ELR (cell line): Measurements from ENCODE around the gene PAIP2.
"Not testable (repeated sequence)": the region's sequence is repeated elsewhere in the genome, so short reads cannot be mapped to it uniquely, and the experiment has no call there.

Source experiments
- DNase-seq: peaks from one replicate; pipeline ENCODE4 v3.0.0-alpha.2; 2015; ENCODE audit warnings: low read depth

PAIP2 gene

GRCh38 chr5:139315056-139315615 is 26.5 kb upstream of the PAIP2 start:
- no peak for DNase-seq

DNA sequence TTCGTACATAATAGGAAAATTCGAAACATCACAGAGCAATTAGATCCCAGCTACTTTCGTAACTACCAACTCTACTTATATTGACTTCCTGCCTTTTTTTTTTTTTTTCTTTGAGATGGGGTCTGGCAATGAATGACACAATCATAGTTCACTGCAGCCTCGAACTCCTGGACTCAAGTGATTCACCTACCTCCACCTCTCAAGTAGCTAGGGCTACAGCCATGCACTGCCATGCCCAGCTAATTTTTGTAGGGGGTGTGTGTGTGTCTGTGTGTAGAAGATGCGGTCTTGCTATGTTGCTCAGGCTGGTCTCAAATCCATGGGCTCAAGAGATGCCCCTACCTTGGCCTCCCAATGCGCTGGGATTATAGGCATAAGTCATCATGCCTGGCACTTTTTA is 5.8 kb upstream of the PAIP2 start:
- DNase-seq = peak; percentile 31

- no peak for DNase-seq
Measured at GRCh38 chr5:139340051-139340450, 1.6 kb upstream of the PAIP2 start.

DNA sequence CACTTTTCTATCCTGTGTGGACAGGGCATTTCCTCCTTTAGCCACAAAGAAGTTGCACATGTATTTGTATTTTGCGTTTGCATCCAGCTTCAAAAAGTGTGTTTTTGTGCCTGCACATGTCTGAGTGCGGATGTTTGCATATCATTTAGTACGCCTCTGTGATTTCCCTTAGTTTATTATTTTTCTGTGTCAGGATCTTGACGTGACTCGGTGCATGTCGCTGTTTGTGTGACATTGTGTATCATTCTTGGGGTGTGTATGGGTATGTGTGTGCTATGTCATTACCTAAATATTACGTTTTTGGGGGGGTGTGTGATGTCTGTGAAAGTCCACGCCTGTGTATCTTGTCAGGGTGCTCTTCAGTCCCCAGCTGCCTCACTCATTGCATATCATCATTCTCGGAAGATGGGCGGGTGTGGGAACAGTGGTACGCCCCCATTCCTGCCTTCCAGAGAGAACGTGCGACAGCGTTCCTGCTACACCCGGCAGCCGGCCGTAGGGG is 416 bp upstream of the PAIP2 start:
- no peak for DNase-seq

- DNase-seq = no peak
Measured at GRCh38 chr5:139342423-139342723, 719 bp downstream of the PAIP2 start.

DNA sequence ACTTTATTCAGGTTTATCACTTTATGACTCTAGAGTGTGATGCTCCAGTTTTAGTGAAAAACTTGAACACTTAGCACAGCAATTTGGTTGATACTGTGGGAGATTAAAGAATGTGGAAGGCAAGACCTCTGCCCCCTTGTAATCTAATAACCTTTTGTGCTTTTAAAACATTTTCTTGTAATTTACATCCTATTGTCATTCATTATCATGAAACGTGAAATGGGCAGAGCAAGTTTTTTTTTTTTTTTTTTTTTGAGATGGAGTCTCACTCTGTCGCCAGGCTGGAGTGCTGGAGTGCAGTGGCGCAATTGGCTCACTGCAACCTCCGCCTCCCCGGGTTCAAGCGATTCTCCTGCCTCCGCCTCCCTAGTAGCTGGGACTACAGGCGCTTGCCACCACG is 1.8 kb downstream of the PAIP2 start:
- DNase-seq = no peak

GRCh38 chr5:139344177-139344576 is 2.5 kb downstream of the PAIP2 start:
- DNase-seq = no peak

GRCh38 chr5:139345442-139345841 is 3.8 kb downstream of the PAIP2 start:
- not testable (repeated sequence) for DNase-seq

DNA sequence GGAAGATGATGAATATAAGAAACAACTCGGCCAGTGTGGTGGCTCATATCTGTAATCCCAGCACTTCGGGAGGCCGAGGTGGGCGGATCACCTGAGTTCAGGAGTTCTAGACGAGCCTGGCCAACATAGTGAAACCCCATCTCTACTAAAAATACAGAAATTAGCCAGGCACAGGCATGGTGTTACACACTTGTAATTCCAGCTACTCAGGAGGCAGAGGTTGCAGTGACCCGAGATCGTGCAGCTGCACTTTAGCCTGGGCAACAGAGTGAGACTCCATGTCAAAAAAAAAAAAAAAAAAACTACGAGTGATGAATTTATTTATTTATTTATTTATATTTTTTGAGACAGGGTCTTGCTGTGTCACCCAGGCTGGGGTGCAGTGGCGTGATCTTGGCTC is 6.2 kb downstream of the PAIP2 start:
- DNase-seq = not testable (repeated sequence)

- DNase-seq = no peak
Measured at GRCh38 chr5:139354186-139354585, 12.5 kb downstream of the PAIP2 start.

- not testable (repeated sequence) for DNase-seq
Measured at GRCh38 chr5:139355900-139356299, 14.2 kb downstream of the PAIP2 start.

- no peak for DNase-seq
Measured at GRCh38 chr5:139358064-139358463, 16.4 kb downstream of the PAIP2 start.

DNA sequence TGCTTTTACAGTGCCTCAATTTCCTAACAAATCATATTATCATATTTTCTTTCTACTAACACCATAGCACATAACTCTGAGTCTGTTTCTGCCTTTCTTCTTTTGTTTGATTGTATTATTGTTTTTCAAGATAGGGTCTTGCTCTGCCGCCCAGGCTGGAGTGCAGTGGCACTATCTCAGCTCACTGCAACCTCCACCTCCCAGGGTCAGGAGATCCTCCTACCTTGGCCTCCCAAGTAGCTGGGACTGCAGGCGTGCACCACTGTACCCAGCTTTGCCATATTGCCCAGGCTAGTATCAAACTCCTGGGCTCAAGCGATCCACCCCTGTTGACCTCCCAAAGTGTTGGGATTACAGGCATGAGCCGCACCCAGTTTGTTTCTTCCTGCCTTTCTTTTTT is 18.7 kb downstream of the PAIP2 start:
- DNase-seq = no peak

- no peak for DNase-seq
Measured at GRCh38 chr5:139361835-139362429, 20.3 kb downstream of the PAIP2 start.

GRCh38 chr5:139363937-139364336 is 22.3 kb downstream of the PAIP2 start:
- no peak for DNase-seq

DNA sequence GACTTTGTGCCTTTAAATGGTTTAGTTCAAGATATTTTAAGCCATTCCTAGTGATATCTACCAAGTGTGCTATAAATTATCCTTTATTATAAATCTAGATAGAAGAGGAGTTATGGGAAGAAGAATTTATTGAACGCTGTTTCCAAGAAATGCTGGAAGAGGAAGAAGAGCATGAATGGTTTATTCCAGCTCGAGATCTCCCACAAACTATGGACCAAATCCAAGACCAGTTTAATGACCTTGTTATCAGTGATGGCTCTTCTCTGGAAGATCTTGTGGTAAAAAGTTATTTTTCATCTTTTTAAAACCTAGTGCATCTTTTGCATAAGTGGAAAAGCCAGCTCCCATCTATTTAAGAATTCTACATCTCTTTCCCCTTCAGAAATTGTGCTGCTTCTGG is 22.8 kb downstream of the PAIP2 start:
- DNase-seq = no peak

DNA sequence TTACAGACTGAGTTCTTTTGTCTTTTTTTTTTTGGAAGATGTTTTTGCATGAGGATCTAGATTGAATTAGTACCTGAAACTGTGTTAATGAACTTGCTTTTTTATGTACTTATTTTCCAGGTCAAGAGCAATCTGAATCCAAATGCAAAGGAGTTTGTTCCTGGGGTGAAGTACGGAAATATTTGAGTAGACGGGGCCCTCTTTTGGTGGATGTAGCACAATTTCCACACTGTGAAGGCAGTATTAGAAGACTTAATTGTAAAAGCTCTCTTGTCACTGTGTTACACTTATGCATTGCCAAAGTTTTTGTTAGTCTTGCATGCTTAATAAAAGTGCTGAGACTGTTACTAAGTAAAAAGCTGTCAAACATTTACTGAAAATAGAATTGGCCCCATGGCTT is 27.0 kb downstream of the PAIP2 start:
- DNase-seq = peak; percentile 40

DNA sequence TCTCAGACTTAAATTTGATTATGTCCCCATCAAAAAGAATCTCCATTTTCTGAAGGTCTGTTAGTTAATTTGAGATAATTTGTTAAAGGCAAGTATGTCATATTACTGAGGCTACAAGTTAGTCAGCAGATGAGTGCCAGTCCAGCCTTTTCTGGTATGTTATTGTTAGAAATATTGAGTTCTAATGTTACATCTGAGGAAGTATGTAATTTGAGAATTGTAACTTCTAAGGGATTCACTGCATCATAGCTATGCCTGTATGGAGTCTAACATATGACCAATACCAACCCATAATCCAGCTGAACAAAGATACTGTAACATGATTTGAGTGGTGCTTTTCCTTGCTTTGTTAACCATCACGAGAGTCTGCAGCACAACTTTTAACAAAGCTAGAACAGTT is 27.5 kb downstream of the PAIP2 start:
- DNase-seq = no peak

GRCh38 chr5:139371482-139372435 is 30.1 kb downstream of the PAIP2 start:
- no peak for DNase-seq

GRCh38 chr5:139374909-139375308 is 33.3 kb downstream of the PAIP2 start:
- no peak for DNase-seq

DNA sequence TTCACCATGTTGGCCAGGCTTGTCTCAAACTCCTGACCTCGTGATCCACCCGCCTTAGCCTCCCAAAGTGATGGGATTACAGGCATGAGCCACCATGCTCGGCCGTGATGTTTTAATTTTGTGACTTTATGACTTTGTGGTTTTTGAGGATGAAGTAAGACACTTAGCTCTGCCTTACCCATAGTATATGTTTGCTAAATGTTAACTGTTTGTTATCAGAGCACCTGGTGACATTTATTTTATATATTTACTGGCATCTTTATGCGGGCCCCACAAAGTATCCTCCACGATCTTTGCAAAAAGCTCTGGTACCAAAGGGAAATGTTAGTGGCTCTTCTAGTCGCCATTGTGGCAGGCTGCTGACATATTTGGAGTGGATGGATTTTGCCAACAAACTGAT is 34.7 kb downstream of the PAIP2 start:
- DNase-seq = no peak

DNA sequence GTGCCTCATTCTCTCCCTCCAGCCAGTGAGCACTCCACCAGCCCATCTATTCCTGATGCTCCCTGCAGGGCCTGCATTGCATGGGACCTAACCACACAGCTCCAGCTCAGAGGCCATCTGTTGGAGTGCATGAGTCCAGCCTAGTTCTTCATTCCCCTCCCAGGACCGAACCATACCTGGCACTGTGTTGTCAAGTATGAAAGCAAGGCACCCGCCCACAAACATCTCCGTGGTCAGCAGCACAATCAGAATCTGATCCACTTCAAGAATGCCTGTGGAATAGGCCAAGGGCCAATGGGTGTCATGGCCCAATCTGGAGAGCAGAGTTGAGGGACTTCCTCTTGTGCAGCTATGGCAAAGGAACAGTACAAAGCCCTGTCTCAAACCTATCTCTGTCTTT is 35.6 kb downstream of the PAIP2 start:
- no peak for DNase-seq

- no peak for DNase-seq
Measured at GRCh38 chr5:139378101-139378825, 36.6 kb downstream of the PAIP2 start.
